ENCODE measurements around the gene NOTCH1.

Gene NOTCH1

GRCh38 chr9:136499071-136499934 is 46.5 kb downstream of the NOTCH1 start:
- DNase-seq: no peak

- DNase-seq: no peak
These were observed 47.7 kb downstream of the NOTCH1 start for GRCh38 chr9:136497916-136498695.

GRCh38 chr9:136496801-136497620 is 48.8 kb downstream of the NOTCH1 start:
- no peak for DNase-seq

GRCh38 chr9:136496181-136496580 is 49.7 kb downstream of the NOTCH1 start:
- no peak for DNase-seq

GRCh38 chr9:136495238-136495800 is 50.5 kb downstream of the NOTCH1 start:
- no peak for DNase-seq

GRCh38 chr9:136494531-136495215 is 51.2 kb downstream of the NOTCH1 start:
- no peak for DNase-seq

GRCh38 chr9:136494012-136494411 is 51.8 kb downstream of the NOTCH1 start:
- DNase-seq: no peak

GRCh38 chr9:136493567-136493971 is 52.3 kb downstream of the NOTCH1 start:
- DNase-seq: no peak

- DNase-seq: no peak
These were observed 52.8 kb downstream of the NOTCH1 start for GRCh38 chr9:136492978-136493522.

GRCh38 chr9:136489731-136490130 is 56.1 kb downstream of the NOTCH1 start:
- no peak for DNase-seq

GRCh38 chr9:136488247-136489214 is 57.3 kb downstream of the NOTCH1 start:
- DNase-seq: peak; percentile 77

GRCh38 chr9:136487672-136488071 is 58.2 kb downstream of the NOTCH1 start:
- DNase-seq: no peak

- no peak for DNase-seq
These were observed 58.8 kb downstream of the NOTCH1 start for GRCh38 chr9:136486823-136487620.

- no peak for DNase-seq
These were observed 59.7 kb downstream of the NOTCH1 start for GRCh38 chr9:136486131-136486530.

- peak; percentile 82 for DNase-seq
These were observed 60.5 kb downstream of the NOTCH1 start for GRCh38 chr9:136485049-136486045.

GRCh38 chr9:136484153-136485048 is 61.4 kb downstream of the NOTCH1 start:
- DNase-seq: no peak

- peak; percentile 96 for DNase-seq
These were observed 62.2 kb downstream of the NOTCH1 start for GRCh38 chr9:136483589-136484152.

Measured in activated gamma-delta T cell treated with Interleukin-2 at 50 U/mL for 16 hours (primary cell).